ENCODE measurements around the gene BICC1.

BICC1 gene

DNA sequence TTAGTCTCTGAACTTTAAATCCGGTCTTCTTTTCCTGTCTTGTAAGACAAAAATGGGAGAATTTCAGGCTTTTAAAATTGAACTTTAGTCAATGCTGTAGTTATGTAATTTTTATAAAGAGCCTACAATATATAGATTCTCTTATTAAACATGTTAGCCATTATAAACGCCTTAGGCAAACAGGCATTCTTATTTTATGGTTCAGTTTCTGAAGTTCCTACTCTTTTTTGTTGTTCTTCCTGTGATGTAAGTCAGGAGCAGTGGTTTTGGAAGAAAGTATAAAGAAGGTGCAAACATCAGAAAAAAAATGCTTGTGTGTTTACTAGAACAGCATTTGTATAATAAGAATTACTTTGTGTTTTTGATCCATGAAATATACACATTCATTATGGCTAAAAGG lies 41.6 kb downstream of the BICC1 start:
- Histone ChIP-seq H3K4me3 (ENCODE audit: low read depth in 1 of 2, low read length in 2 of 2) (no peak overlapping the region), H3K4me1 (ENCODE audit: control insufficient read depth in 1 of 2, insufficient read depth in 2 of 2, low read length in 2 of 2) (no peaks in the 10 kb centered on the region), H3K36me3 (ENCODE audit: control insufficient read depth in 1 of 2, insufficient read depth in 2 of 2, low read length in 2 of 2) (no peaks in the 10 kb centered on the region), H3K27me3 (ENCODE audit: low read depth, low read length) (no peaks in the 10 kb centered on the region), H3K27ac (ENCODE audit: low read length) (no peak overlapping the region), H3K9me3 (ENCODE audit: control insufficient read depth in 1 of 2, low read length in 2 of 2) (peaks cover 0 to 16% of the 10 kb centered on the region in 2 donors)

DNA sequence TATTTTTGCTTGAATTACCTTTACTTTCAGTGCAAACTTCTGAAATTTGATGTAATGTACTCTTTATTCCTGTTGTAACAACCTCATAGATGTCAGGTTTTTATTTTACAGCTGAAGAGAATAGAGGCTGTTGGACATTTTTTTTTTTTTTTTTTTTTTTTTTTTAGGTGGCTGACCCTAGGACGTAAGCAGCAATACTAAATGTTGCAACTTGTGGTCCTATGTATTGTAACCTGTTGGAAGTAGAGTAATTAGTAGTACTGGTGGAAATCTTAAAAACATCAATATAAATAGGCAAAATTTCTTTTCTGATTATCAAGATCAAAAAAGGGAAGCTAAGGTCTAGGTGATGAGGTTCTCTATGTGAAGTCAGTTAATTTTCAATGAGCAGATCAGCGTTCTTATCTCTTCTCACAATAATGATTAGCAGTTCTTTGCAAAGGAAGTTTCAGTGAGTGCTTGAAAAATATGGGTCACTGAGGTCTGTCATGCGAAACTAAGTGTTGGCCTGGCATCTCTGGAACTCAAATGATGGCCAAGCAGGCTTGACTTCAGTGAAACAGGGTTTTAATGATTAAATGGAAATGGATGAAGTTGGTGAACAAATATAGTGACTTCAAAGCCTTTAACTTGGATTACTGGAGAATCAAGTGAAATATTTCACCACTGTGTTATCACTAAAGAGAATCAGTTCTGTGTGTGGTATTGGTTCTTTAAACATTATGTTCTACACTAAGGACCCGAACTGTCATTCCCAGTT lies 42.7 kb downstream of the BICC1 start:
- H3K36me3 ChIP-seq (ENCODE audit: control insufficient read depth in 1 of 2, insufficient read depth in 2 of 2, low read length in 2 of 2), result no peaks in the 10 kb centered on the region
- no peak overlapping the region for H3K27ac ChIP-seq (ENCODE audit: low read length)

DNA sequence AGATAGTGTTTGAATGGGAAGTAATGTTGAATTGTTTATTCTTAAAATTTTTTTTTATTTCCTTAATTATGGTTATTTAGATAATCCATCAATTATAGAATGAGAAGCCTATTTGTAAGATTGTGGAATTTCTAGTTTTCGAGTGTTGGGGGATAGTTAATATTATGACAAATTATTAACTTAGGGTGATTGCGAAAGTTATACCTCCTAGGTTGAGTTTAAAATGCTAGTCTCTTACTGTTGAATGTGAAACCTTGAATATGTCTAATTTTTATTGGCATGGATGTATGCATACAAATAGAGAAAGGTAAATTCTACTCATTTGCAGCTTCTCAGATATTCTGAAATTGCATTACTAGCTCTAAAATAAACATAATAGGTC lies 43.2 kb downstream of the BICC1 start:
- H3K4me3 ChIP-seq (ENCODE audit: low read depth in 1 of 2, low read length in 2 of 2), result no peak overlapping the region
- no peak overlapping the region for H3K27ac ChIP-seq (ENCODE audit: low read length)
- H3K27me3 ChIP-seq (ENCODE audit: low read depth, low read length), result no peaks in the 10 kb centered on the region
- no peaks in the 10 kb centered on the region for H3K4me1 ChIP-seq (ENCODE audit: control insufficient read depth in 1 of 2, insufficient read depth in 2 of 2, low read length in 2 of 2)
- H3K36me3 ChIP-seq (ENCODE audit: control insufficient read depth in 1 of 2, insufficient read depth in 2 of 2, low read length in 2 of 2), result no peaks in the 10 kb centered on the region
- peaks cover 0 to 16% of the 10 kb centered on the region in 2 donors for H3K9me3 ChIP-seq (ENCODE audit: control insufficient read depth in 1 of 2, low read length in 2 of 2)

More for the DNA sequence above, 42.7 kb downstream of the BICC1 start:
- no peaks in the 10 kb centered on the region for H3K27me3 ChIP-seq (ENCODE audit: low read depth, low read length)
- peaks cover 0 to 16% of the 10 kb centered on the region in 2 donors for H3K9me3 ChIP-seq (ENCODE audit: control insufficient read depth in 1 of 2, low read length in 2 of 2)
- no peak overlapping the region for H3K4me3 ChIP-seq (ENCODE audit: low read depth in 1 of 2, low read length in 2 of 2)
- no peaks in the 10 kb centered on the region for H3K4me1 ChIP-seq (ENCODE audit: control insufficient read depth in 1 of 2, insufficient read depth in 2 of 2, low read length in 2 of 2)

DNA sequence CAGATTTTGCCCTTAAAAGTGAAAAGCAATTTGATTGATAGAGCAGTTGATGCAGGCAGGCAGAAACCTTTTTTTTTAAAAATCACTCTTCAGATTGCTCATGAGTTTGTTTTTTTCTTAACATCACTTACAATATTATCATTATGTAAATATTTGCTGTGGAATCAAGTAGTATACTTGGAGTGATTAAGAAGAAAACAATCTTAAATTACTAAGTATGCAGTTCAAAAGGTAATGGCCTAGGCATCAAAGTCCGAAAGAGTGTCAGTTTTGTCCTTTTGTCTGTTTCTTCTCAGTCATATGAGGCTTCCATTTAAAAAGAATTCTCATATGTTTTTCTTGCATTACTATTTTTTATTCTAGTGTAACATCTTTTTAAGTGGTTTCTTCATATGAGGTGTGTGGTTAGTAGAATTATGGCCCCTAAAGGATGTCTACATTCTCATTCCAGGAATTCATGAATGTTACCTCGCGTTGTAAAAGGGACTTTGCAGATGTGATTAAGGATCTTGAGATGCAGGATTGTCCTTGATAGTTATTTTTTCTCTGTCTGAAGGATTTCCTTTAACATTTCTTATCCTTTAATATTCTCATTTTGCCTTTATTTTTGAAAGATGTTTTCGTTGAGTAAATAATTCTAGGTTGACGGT lies 44.0 kb downstream of the BICC1 start:
- Histone ChIP-seq H3K4me1 (ENCODE audit: control insufficient read depth in 1 of 2, insufficient read depth in 2 of 2, low read length in 2 of 2) (no peaks in the 10 kb centered on the region), H3K27me3 (ENCODE audit: low read depth, low read length) (no peaks in the 10 kb centered on the region), H3K9me3 (ENCODE audit: control insufficient read depth in 1 of 2, low read length in 2 of 2) (peaks cover 0 to 16% of the 10 kb centered on the region in 2 donors), H3K36me3 (ENCODE audit: control insufficient read depth in 1 of 2, insufficient read depth in 2 of 2, low read length in 2 of 2) (no peaks in the 10 kb centered on the region), H3K27ac (ENCODE audit: low read length) (no peak overlapping the region), H3K4me3 (ENCODE audit: low read depth in 1 of 2, low read length in 2 of 2) (no peak overlapping the region)

DNA sequence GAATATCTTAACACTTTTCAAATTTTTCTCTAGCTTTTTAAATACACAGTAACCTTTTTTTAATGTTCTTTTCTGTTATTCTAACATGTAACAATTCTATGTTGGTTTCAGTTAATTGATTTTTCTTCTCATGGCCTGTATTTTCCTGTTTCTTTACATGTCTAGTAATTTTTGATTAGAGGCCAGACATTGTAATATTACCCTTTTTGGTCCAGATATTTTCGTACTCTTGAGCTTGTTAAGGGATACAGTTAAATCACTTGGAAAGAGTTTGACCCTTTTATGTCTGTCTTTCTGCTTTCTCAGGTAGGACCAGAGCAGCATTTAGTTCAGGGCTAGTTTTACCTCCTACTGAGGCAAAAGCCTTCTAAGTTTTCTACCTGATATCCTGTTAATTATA lies 45.0 kb downstream of the BICC1 start:
- peak overlapping the region in 1 of 2 donors; percentile 12 for H3K4me3 ChIP-seq (ENCODE audit: low read depth in 1 of 2, low read length in 2 of 2)
- H3K27me3 ChIP-seq (ENCODE audit: low read depth, low read length), result no peaks in the 10 kb centered on the region
- peaks cover 0 to 18% of the 10 kb centered on the region in 2 donors for H3K9me3 ChIP-seq (ENCODE audit: control insufficient read depth in 1 of 2, low read length in 2 of 2)
- no peak overlapping the region for H3K27ac ChIP-seq (ENCODE audit: low read length)
- no peaks in the 10 kb centered on the region for H3K36me3 ChIP-seq (ENCODE audit: control insufficient read depth in 1 of 2, insufficient read depth in 2 of 2, low read length in 2 of 2)
- no peaks in the 10 kb centered on the region for H3K4me1 ChIP-seq (ENCODE audit: control insufficient read depth in 1 of 2, insufficient read depth in 2 of 2, low read length in 2 of 2)

DNA sequence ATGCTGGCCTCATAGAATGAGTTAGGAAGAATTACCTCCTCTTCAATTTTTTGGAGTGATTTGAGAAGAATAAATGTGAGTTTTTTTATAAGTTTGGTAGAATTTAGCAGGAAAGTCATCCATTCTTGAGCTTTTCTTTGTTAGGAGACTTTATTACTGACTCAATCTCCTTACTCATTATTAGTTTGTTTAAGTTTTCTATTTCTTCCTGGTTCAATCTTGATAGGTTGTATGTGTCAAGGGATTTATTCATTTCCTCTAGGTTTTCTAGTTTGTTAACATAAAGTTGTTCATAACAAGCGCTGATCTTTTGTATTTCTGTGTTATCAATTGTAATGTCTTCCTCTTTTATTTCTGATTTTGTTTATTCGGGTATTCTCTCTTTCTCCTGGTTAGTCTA lies 47.4 kb downstream of the BICC1 start:
- Histone ChIP-seq H3K4me1 (ENCODE audit: control insufficient read depth in 1 of 2, insufficient read depth in 2 of 2, low read length in 2 of 2) (no peaks in the 10 kb centered on the region), H3K36me3 (ENCODE audit: control insufficient read depth in 1 of 2, insufficient read depth in 2 of 2, low read length in 2 of 2) (no peaks in the 10 kb centered on the region), H3K4me3 (ENCODE audit: low read depth in 1 of 2, low read length in 2 of 2) (no peak overlapping the region), H3K27me3 (ENCODE audit: low read depth, low read length) (no peaks in the 10 kb centered on the region), H3K9me3 (ENCODE audit: control insufficient read depth in 1 of 2, low read length in 2 of 2) (peaks cover 0 to 21% of the 10 kb centered on the region in 2 donors), H3K27ac (ENCODE audit: low read length) (no peak overlapping the region)

DNA sequence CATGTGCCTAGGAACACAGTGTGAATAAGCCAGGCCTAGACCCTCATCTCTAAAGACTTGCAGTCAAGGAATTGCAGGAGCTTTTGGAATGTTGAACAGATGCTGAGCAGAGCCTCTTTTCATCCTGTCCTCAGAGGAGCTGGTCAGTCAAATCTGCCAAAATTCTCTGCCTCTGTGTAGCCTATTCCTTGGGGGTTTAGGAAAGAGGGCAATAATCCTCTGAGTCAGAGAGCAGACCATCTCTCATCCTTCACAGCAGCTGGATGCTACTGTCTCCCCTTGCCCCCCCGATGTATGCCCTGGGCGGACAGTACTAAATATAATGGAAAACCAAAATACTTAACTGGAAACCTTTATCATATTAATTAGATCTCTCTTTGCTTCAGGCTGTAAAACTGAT lies 52.6 kb downstream of the BICC1 start:
- Histone ChIP-seq H3K9me3 (ENCODE audit: control insufficient read depth in 1 of 2, low read length in 2 of 2) (peaks cover 0 to 5% of the 10 kb centered on the region in 2 donors), H3K27me3 (ENCODE audit: low read depth, low read length) (no peaks in the 10 kb centered on the region), H3K27ac (ENCODE audit: low read length) (no peak overlapping the region), H3K4me1 (ENCODE audit: control insufficient read depth in 1 of 2, insufficient read depth in 2 of 2, low read length in 2 of 2) (no peaks in the 10 kb centered on the region), H3K4me3 (ENCODE audit: low read depth in 1 of 2, low read length in 2 of 2) (no peak overlapping the region), H3K36me3 (ENCODE audit: control insufficient read depth in 1 of 2, insufficient read depth in 2 of 2, low read length in 2 of 2) (no peaks in the 10 kb centered on the region)

DNA sequence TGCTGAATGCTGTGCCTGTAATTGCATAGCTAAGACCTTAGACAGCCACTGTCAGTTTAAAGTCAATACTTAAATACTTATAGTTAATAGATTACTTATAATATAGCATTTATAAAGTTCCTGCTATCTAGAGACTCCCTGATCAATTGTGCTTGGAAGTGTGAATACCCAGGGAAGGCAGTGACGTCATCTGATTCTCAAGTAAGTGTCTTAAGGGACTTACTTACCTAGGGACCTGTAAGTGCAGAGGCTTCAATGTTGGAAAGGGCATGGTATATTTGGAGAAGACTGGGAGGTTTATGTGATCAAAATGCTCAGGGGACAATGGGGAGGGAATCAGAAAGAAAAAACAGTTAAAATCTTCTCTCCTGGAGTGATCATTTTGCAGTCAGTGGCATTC lies 55.0 kb downstream of the BICC1 start:
- Histone ChIP-seq H3K4me3 (ENCODE audit: low read depth in 1 of 2, low read length in 2 of 2) (no peak overlapping the region), H3K9me3 (ENCODE audit: control insufficient read depth in 1 of 2, low read length in 2 of 2) (peaks cover 0 to 12% of the 10 kb centered on the region in 2 donors), H3K4me1 (ENCODE audit: control insufficient read depth in 1 of 2, insufficient read depth in 2 of 2, low read length in 2 of 2) (no peaks in the 10 kb centered on the region), H3K27ac (ENCODE audit: low read length) (no peak overlapping the region), H3K36me3 (ENCODE audit: control insufficient read depth in 1 of 2, insufficient read depth in 2 of 2, low read length in 2 of 2) (no peaks in the 10 kb centered on the region), H3K27me3 (ENCODE audit: low read depth, low read length) (no peaks in the 10 kb centered on the region)

DNA sequence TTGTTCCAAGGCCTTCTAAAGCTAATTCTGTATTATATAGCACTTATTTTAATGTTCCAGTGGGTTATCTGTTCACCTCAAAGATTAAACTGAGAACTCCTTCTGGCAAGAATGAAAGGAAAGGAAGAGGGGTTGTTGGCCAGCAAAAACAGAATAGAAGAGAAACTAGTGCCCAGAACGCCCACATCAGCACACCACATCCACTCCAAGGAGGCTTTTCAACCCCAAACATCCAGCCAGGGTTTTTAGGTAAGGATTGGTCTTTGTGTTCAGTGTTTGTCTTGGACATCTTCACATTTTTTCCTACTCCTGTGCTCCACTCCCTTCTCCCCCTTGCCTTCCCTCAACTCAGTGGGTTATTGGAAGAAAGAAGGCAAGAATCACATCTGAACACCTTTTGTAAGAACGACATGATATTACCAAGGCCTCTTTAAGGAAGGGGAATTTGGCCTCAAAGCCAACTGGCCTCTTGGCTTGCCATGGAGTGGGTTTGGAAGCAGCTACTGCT lies 55.8 kb downstream of the BICC1 start:
- H3K27me3 ChIP-seq (ENCODE audit: low read depth, low read length), result no peaks in the 10 kb centered on the region
- no peak overlapping the region for H3K4me3 ChIP-seq (ENCODE audit: low read depth in 1 of 2, low read length in 2 of 2)
- H3K9me3 ChIP-seq (ENCODE audit: control insufficient read depth in 1 of 2, low read length in 2 of 2), result peaks cover 0 to 9% of the 10 kb centered on the region in 2 donors
- H3K36me3 ChIP-seq (ENCODE audit: control insufficient read depth in 1 of 2, insufficient read depth in 2 of 2, low read length in 2 of 2), result no peaks in the 10 kb centered on the region
- H3K27ac ChIP-seq (ENCODE audit: low read length), result no peak overlapping the region
- no peaks in the 10 kb centered on the region for H3K4me1 ChIP-seq (ENCODE audit: control insufficient read depth in 1 of 2, insufficient read depth in 2 of 2, low read length in 2 of 2)

DNA sequence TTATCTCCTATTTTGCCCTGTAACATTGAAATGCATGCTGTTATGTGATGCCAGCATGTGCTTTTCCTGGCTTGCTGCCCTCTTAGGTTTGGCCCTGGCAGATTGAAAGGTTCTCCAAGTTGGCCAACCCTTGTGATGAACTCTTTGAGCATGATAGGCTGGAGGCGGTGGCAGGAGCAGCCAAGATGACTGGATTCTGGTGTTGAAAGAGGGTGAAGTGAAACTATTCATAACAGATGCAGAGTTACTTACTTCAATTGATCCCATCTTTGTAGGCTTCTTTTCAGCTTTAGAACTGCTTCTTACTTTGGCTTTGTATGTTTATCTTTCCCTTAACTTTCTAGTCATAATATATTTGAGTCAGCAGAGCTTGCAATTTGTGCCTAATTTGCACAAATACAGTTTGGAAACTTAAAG lies 57.6 kb downstream of the BICC1 start:
- Histone ChIP-seq H3K9me3 (ENCODE audit: control insufficient read depth in 1 of 2, low read length in 2 of 2) (peaks cover 0 to 9% of the 10 kb centered on the region in 2 donors), H3K27me3 (ENCODE audit: low read depth, low read length) (no peaks in the 10 kb centered on the region), H3K36me3 (ENCODE audit: control insufficient read depth in 1 of 2, insufficient read depth in 2 of 2, low read length in 2 of 2) (no peaks in the 10 kb centered on the region), H3K4me3 (ENCODE audit: low read depth in 1 of 2, low read length in 2 of 2) (no peak overlapping the region), H3K4me1 (ENCODE audit: control insufficient read depth in 1 of 2, insufficient read depth in 2 of 2, low read length in 2 of 2) (no peaks in the 10 kb centered on the region), H3K27ac (ENCODE audit: low read length) (no peak overlapping the region)

DNA sequence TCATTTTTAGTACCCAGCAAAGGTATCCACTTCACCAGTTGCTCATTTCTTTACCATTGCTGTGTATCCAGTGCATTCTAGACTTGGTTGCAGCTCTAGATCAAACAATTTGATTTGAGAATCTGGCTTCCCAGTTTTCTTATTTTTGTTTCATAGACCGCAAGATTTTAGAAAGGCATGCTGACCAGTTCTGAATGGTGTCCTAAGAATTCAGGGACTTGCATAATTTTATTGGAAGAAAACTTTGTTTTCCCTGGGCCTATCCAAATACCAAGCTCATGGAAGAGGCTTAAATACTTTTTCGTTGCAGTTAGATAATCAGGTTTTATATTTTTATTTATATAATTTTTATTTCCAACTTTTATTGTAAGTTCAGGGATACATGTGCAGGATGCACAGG lies 58.3 kb downstream of the BICC1 start:
- no peak overlapping the region for H3K27ac ChIP-seq (ENCODE audit: low read length)
- H3K36me3 ChIP-seq (ENCODE audit: control insufficient read depth in 1 of 2, insufficient read depth in 2 of 2, low read length in 2 of 2), result no peaks in the 10 kb centered on the region
- no peaks in the 10 kb centered on the region for H3K27me3 ChIP-seq (ENCODE audit: low read depth, low read length)

More for the DNA sequence above, 58.3 kb downstream of the BICC1 start:
- Histone ChIP-seq H3K4me1 (ENCODE audit: control insufficient read depth in 1 of 2, insufficient read depth in 2 of 2, low read length in 2 of 2) (no peaks in the 10 kb centered on the region), H3K4me3 (ENCODE audit: low read depth in 1 of 2, low read length in 2 of 2) (no peak overlapping the region), H3K9me3 (ENCODE audit: control insufficient read depth in 1 of 2, low read length in 2 of 2) (peaks cover 0 to 9% of the 10 kb centered on the region in 2 donors)

Data from muscle layer of duodenum (tissue), 2 donors.